ENCODE results near the gene PDE4D. TPM values are rescaled to one million over a fixed set of nuclear protein-coding genes. Genes with fewer than 3 reads are reported as not detected.

Gene PDE4D
- total RNA-seq, 1 experiment from 2014 or later, result 3.6 TPM

- BruUV-seq (replicated peaks), result no TSS peak
- intact Hi-C loops (cut with micrococcal nuclease), result no loop called here
Measured at GRCh38 chr5:59341155-59341554, 552.4 kb downstream of the PDE4D start.

GRCh38 chr5:59340637-59341036 lies 552.9 kb downstream of the PDE4D start:
- Histone ChIP-seq H3K4me2 (ENCODE audit: low read length) (no peak overlapping the region), H3K4me1 (ENCODE audit: insufficient read depth, low read length) (no peaks in the 10 kb centered on the region), H4K20me1 (ENCODE audit: low read length) (no peaks in the 10 kb centered on the region), H3K9me3 (ENCODE audit: low read length) (no peaks in the 10 kb centered on the region), H2AFZ (ENCODE audit: low read length) (no peak overlapping the region), H3K27me3 (ENCODE audit: low read length) (no peaks in the 10 kb centered on the region), H3K27ac (ENCODE audit: low read length) (no peak overlapping the region), H3K9ac (ENCODE audit: low read length) (no peak overlapping the region), H3K36me3 (ENCODE audit: low read depth, low read length) (no peaks in the 10 kb centered on the region), H3K4me3 (ENCODE audit: low read length) (no peak overlapping the region), H3K79me2 (ENCODE audit: low read length) (no peaks in the 10 kb centered on the region), H3F3A (ENCODE audit: low read length, unreplicated experiment) (no peaks in the 10 kb centered on the region), H3K9me2 (replicated peaks; ENCODE audit: low read length) (no peaks in the 10 kb centered on the region)
- BruUV-seq (replicated peaks), result no TSS peak
- intact Hi-C loops (cut with micrococcal nuclease), result no loop called here
- DNase-seq, result no peak
- ChIA-PET CTCF (no interaction called here), POLR2A (ENCODE audit: unreplicated experiment) (no interaction called here)
- ATAC-seq, result no peak
- TF ChIP-seq EZH2phosphoT487 (IDR thresholded peaks at IDR 0.05; ENCODE audit: borderline replicate concordance, low read length), result no peak
- no peak for TF ChIP-seq EZH2 (IDR thresholded peaks at IDR 0.05; ENCODE audit: low read length, unreplicated experiment)
- TF ChIP-seq CTCF (conservative IDR thresholded peaks at IDR 0.05; ENCODE audit: low read depth, low read length), result no peak

More at GRCh38 chr5:59341155-59341554, 552.4 kb downstream of the PDE4D start:
- Histone ChIP-seq H3K27ac (ENCODE audit: low read length) (no peak overlapping the region), H3K4me1 (ENCODE audit: insufficient read depth, low read length) (no peaks in the 10 kb centered on the region), H3K9me3 (ENCODE audit: low read length) (no peaks in the 10 kb centered on the region), H3K9ac (ENCODE audit: low read length) (no peak overlapping the region), H3F3A (ENCODE audit: low read length, unreplicated experiment) (no peaks in the 10 kb centered on the region), H3K4me2 (ENCODE audit: low read length) (no peak overlapping the region), H3K79me2 (ENCODE audit: low read length) (no peaks in the 10 kb centered on the region), H3K36me3 (ENCODE audit: low read depth, low read length) (no peaks in the 10 kb centered on the region), H2AFZ (ENCODE audit: low read length) (no peak overlapping the region), H3K27me3 (ENCODE audit: low read length) (no peaks in the 10 kb centered on the region), H3K9me2 (replicated peaks; ENCODE audit: low read length) (no peaks in the 10 kb centered on the region), H4K20me1 (ENCODE audit: low read length) (no peaks in the 10 kb centered on the region), H3K4me3 (ENCODE audit: low read length) (no peak overlapping the region)
- DNase-seq (no peak), ATAC-seq (no peak)
- POLR2A ChIA-PET (ENCODE audit: unreplicated experiment), result no interaction called here
- TF ChIP-seq EZH2 (IDR thresholded peaks at IDR 0.05; ENCODE audit: low read length, unreplicated experiment), result no peak
- TF ChIP-seq CTCF (conservative IDR thresholded peaks at IDR 0.05; ENCODE audit: low read depth, low read length), result no peak
- TF ChIP-seq EZH2phosphoT487 (IDR thresholded peaks at IDR 0.05; ENCODE audit: borderline replicate concordance, low read length), result no peak
- CTCF ChIA-PET, result no interaction called here

DNA sequence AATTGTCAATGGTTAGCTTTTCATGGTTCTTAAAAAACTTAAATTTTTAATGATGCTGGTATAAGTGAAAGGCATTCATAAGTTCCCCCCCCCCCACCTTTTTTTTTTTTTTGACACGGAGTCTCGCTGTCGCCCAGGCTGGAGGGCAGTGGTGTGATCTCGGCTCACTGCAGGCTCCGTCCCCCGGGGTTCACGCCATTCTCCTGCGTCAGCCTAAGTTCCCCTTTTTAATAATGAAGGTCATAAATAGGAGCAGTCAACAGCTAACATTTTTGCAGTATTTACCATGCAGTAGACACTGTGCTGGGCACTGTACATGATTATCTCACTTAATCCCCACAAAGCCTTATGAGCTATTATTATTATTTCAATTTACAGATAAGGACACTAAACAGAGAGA lies 556.3 kb downstream of the PDE4D start:
- Histone ChIP-seq H3K9me2 (replicated peaks; ENCODE audit: low read length) (no peaks in the 10 kb centered on the region), H3K9me3 (ENCODE audit: low read length) (no peaks in the 10 kb centered on the region), H2AFZ (ENCODE audit: low read length) (no peak overlapping the region), H3K27ac (ENCODE audit: low read length) (no peak overlapping the region), H3K4me3 (ENCODE audit: low read length) (no peak overlapping the region), H3K9ac (ENCODE audit: low read length) (no peak overlapping the region), H3K79me2 (ENCODE audit: low read length) (no peaks in the 10 kb centered on the region), H3K27me3 (ENCODE audit: low read length) (no peaks in the 10 kb centered on the region), H3K36me3 (ENCODE audit: low read depth, low read length) (no peaks in the 10 kb centered on the region), H3F3A (ENCODE audit: low read length, unreplicated experiment) (no peaks in the 10 kb centered on the region), H3K4me1 (ENCODE audit: insufficient read depth, low read length) (no peaks in the 10 kb centered on the region), H4K20me1 (ENCODE audit: low read length) (no peaks in the 10 kb centered on the region), H3K4me2 (ENCODE audit: low read length) (no peak overlapping the region)
- POLR2A ChIA-PET (ENCODE audit: unreplicated experiment), result no interaction called here
- intact Hi-C loops (cut with micrococcal nuclease), result no loop called here
- ATAC-seq (no peak), DNase-seq (no peak)
- CTCF ChIA-PET, result interaction anchor here (0.6 kb wide), 1 partner anchor 31 kb away, joined by 11 read pairs; no protein-coding TSS in a partner anchor
- no peak for TF ChIP-seq EZH2 (IDR thresholded peaks at IDR 0.05; ENCODE audit: low read length, unreplicated experiment)
- TF ChIP-seq EZH2phosphoT487 (IDR thresholded peaks at IDR 0.05; ENCODE audit: borderline replicate concordance, low read length), result no peak
- BruUV-seq (replicated peaks), result no TSS peak
